ENCODE data around the gene TPRN. TPM values are rescaled to one million over a fixed set of nuclear protein-coding genes. Genes with fewer than 3 reads are reported as not detected.

The TPRN gene
- total and polyA plus RNA-seq, 8 donors: 48.7 to 110 (median 67.2) TPM

DNA sequence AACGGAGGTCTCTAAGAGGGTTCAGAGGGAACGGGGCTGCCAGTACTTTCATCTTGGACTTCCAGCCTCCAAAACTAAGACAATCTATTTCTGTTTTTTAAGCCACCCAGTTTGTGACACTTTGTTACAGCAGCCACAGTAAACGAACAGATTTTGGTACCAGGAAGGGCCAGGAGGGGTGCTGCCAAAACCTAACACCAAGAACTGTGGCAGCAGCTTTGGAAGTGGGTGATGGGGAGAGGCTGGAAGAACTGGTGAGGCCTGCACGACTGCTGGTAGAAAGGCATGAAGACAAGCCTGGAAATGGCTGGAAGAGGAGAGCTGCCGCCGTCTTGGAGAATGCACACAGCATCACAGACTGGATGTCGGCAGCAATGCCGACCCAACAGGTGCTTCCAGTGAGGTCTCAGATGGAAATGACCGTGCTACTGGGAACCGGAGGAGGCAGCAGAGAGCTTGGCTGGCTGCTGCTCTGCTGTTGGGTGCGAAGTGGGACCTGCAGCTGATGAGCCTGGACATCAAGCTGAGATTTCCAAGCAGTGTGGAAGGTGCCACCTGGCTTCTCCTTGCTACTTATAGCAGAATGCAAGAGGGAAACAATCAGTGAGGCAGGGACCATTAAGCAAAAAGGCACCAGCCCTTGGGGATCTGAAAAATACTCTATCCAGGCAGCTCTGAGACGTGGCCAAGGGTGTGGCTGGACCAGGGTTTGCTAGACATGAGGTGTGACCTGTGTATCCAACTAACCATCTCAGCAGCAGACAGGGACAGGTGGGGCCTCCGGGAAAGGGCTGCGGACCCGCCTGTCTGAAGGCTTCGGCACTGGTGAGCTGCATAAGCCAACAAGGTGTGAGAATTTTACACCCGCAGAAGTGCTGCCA lies 24.0 kb downstream of the TPRN start:
- intact Hi-C loops (cut with DNase I): no loop called here
- Histone ChIP-seq H3K36me3 (peaks cover 0 to 21% (median 17%) of the 10 kb centered on the region in 3 donors), H3K4me1 (no peaks in the 10 kb centered on the region), H3K9me3 (no peaks in the 10 kb centered on the region), H3K27ac (no peak overlapping the region), H3K27me3 (no peaks in the 10 kb centered on the region), H3K4me3 (no peak overlapping the region)
- DNase-seq (no peak), FAIRE-seq (no peak), ATAC-seq (peak in 3 of 4 donors; percentile 51 to 88 (median 70))
- 53 to 54% methylated on average over 17 of the region's 17 CpGs for WGBS, 2 donors
- TF ChIP-seq CTCF (IDR thresholded peaks at IDR 0.05): peak in 3 of 4 donors; percentile 41 to 45 (median 41)

- no peak for ATAC-seq
- no peaks in the 10 kb centered on the region for H3K4me1 ChIP-seq
- no peaks in the 10 kb centered on the region for H3K9me3 ChIP-seq
- H3K4me3 ChIP-seq: no peak overlapping the region
- DNase-seq: no peak
- no peaks in the 10 kb centered on the region for H3K27me3 ChIP-seq
- H3K36me3 ChIP-seq: peaks cover 0 to 10% (median 6%) of the 10 kb centered on the region in 3 donors
- WGBS, 2 donors: 59 to 65% methylated on average over 30 to 33 of the region's 33 CpGs
- intact Hi-C loops (cut with DNase I): no loop called here
- TF ChIP-seq CTCF (IDR thresholded peaks at IDR 0.05): no peak
- no peak for FAIRE-seq
- H3K27ac ChIP-seq: no peak overlapping the region
Observed at GRCh38 chr9:137175345-137175961, 25.1 kb downstream of the TPRN start.

DNA sequence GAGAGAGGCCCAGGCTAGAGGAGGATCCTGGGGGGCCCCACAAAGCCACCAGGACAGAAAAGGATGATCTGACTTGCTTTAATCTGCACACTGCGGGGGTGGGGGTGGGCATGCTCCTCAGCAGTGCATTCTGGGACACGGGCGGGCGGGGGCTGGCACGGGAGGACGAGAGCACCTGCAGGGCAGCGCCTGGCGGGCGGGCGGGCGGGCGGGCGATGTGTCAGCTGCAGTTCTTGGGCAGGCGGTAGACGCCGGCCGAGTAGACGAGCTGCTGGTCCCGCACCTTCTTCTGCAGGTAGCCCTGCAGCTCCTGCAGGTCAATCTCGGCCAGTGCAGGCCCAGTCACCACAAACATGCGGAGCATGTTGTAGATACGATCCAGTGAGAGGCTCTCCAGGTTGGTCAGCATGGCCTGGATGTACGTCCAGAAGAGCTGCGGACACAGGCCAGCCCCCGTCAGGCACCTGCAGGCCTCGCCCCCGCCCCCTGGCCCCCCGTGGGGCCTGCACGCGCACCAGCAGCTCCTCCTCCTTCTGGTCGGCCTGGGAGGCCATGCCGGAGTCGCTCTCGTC lies 25.7 kb downstream of the TPRN start:
- H3K36me3 ChIP-seq: peaks cover 0 to 4% (median 2%) of the 10 kb centered on the region in 3 donors
- ATAC-seq: peak in 1 of 4 donors; percentile 3
- H3K27ac ChIP-seq: no peak overlapping the region
- H3K4me1 ChIP-seq: peaks cover 1 to 3% (median 3%) of the 10 kb centered on the region in 3 donors
- intact Hi-C loops (cut with DNase I): no loop called here
- no peaks in the 10 kb centered on the region for H3K9me3 ChIP-seq
- TF ChIP-seq CTCF (IDR thresholded peaks at IDR 0.05): no peak
- no peaks in the 10 kb centered on the region for H3K27me3 ChIP-seq
- 52 to 63% methylated on average over 31 to 34 of the region's 34 CpGs for WGBS, 2 donors
- no peak overlapping the region for H3K4me3 ChIP-seq
- FAIRE-seq: no peak
- DNase-seq: no peak

DNA sequence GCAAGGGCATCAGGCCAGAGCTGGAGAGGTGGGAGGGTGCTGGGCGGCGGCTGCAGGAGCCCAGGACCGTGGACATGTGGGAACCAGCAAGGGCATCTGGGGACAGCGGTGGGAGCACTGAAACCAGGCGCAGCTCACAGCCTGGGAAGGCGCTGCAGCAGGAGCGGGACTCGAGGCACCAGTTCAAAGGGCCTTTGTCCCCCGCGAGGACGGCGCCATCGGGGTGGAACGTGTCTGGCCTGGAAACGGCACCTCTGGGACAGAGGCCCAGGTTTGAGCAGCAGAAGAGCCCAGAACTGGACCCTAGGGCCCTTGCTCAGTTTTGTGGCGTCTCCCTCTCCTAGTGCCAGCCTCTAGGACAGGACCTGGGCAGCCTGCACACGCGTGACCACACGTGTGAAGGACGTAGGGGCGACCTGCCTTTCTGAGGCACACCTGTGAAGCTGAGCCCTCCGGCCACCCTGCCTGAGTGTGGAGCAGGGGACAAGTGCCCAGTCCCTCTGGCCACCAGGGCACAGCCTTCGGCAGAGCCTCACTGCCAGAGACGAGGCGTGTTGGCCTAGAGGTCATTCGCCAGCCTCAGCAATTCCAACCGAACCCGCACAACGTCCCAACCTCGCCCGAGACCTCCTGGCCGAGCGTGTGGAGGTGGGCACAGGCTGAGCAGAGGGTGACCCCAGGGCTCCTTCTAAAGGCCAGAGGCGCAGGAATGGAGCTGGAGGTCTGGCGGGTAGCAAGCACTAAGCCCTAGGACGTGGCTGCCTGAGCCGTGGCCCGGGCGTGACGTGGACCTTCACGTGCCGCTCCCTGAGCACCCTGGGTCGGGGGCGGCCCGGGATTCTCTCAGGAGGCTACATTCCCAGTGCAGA lies 26.5 kb downstream of the TPRN start:
- ATAC-seq: no peak
- no peak overlapping the region for H3K4me3 ChIP-seq
- no peak for FAIRE-seq
- no peaks in the 10 kb centered on the region for H3K27me3 ChIP-seq
- H3K27ac ChIP-seq: no peak overlapping the region
- intact Hi-C loops (cut with DNase I): no loop called here
- 84 to 89% methylated on average over 45 of the region's 45 CpGs for WGBS, 2 donors
- DNase-seq: no peak
- no peaks in the 10 kb centered on the region for H3K36me3 ChIP-seq
- peaks cover 4 to 6% (median 6%) of the 10 kb centered on the region in 3 donors for H3K4me1 ChIP-seq
- no peaks in the 10 kb centered on the region for H3K9me3 ChIP-seq
- TF ChIP-seq CTCF (IDR thresholded peaks at IDR 0.05): no peak
